Endodermal cell (in vitro differentiated cells): ENCODE data around the gene CCDC102A. TPM values are rescaled to one million over a fixed set of nuclear protein-coding genes. Genes with fewer than 3 reads are reported as not detected.

Source experiments
- DNase-seq: peaks from one replicate; pipeline ENCODE4 v3.0.0-alpha.2; 2017
- H3K27ac ChIP-seq: 2 replicates; pipeline ENCODE4 v1.5.1; 2013; ENCODE audit warnings: mild to moderate bottlenecking, low read depth, low read length, moderate library complexity
- H3K27me3 ChIP-seq: 2 replicates; pipeline ENCODE4 v1.6.1; 2013; ENCODE audit warnings: mild to moderate bottlenecking, low read length, moderate library complexity; ENCODE audit not compliant: insufficient read depth, control insufficient read depth, poor library complexity, severe bottlenecking
- H3K36me3 ChIP-seq: 2 replicates; pipeline ENCODE4 v1.7.0; 2013; ENCODE audit warnings: mild to moderate bottlenecking, low read length, moderate library complexity; ENCODE audit not compliant: control insufficient read depth, insufficient read depth
- H3K4me1 ChIP-seq: one replicate; pipeline ENCODE4 v1.7.0; 2013; ENCODE audit warnings: low read length; ENCODE audit not compliant: control insufficient read depth, insufficient read depth
- H3K4me3 ChIP-seq: 2 replicates; pipeline ENCODE4 v1.5.1; 2013; ENCODE audit warnings: mild to moderate bottlenecking, low read length, moderate library complexity
- H3K9ac ChIP-seq: 2 replicates; pipeline ENCODE4 v1.6.1; 2013; ENCODE audit warnings: mild to moderate bottlenecking, low read length, moderate library complexity; ENCODE audit not compliant: poor library complexity, severe bottlenecking; ENCODE audit errors: extremely low read depth
- H3K9me3 ChIP-seq: 2 replicates; pipeline ENCODE4 v1.6.1; 2013; ENCODE audit warnings: mild to moderate bottlenecking, low read length, moderate library complexity; ENCODE audit not compliant: control insufficient read depth
- H3K27ac Mint-ChIP-seq: 2 replicates; pipeline ENCODE4 v1.8.0; 2020; ENCODE audit warnings: mixed read lengths
- H3K27me3 Mint-ChIP-seq: 2 replicates; pipeline ENCODE4 v1.8.0; 2021; ENCODE audit warnings: mild to moderate bottlenecking, mixed read lengths; ENCODE audit not compliant: insufficient read depth
- H3K36me3 Mint-ChIP-seq: 2 replicates; pipeline ENCODE4 v1.8.0; 2020; ENCODE audit warnings: low read depth, mixed read lengths
- H3K4me1 Mint-ChIP-seq: 2 replicates; pipeline ENCODE4 v1.8.0; 2020; ENCODE audit warnings: mixed read lengths
- H3K4me3 Mint-ChIP-seq: 2 replicates; pipeline ENCODE4 v1.8.0; 2020; ENCODE audit warnings: mild to moderate bottlenecking, moderate library complexity, mixed read lengths
- H3K9me3 Mint-ChIP-seq: 2 replicates; pipeline ENCODE4 v1.8.0; 2020; ENCODE audit warnings: mild to moderate bottlenecking, mixed read lengths
- CTCF ChIP-seq: fragments of 200-600 bp; sonication (generic); conservative IDR thresholded peaks from 2 replicates; pipeline ENCODE4 v1.5.0; 2021; ENCODE audit warnings: antibody characterized with exemption, mild to moderate bottlenecking
- WGBS, 2 experiments: methylation state at CpG; one replicate each; pipeline versions ENCODE4 v1.1.5 to v1.1.7; 2013; ENCODE audit warnings: missing lambda C conversion rate in 2 of 2, mixed read lengths in 1 of 2; ENCODE audit not compliant: insufficient coverage in 1 of 2, insufficient read length in 1 of 2; 5-methylcytosine and 5-hydroxymethylcytosine counted together
- total RNA-seq, 2 donors: library from RNA; stranded (reverse); fragmentation: NEBNext Ultra II Directional in 1 of 2; extraction: Animal tissue kit (Norgen Biotek cat#: 25700) in 1 of 2; gene quantifications; 2 replicates in 1 of 2; 3 replicates in 1 of 2; pipeline ENCODE4 v1.2.1, GENCODE V29; 2021

CCDC102A gene
- total RNA-seq, 2 donors from 2014 or later = 6.7 to 9.8 TPM

- peaks cover 39% of the 10 kb centered on the region for H3K27me3 Mint-ChIP-seq
- no peaks in the 10 kb centered on the region for H3K36me3 Mint-ChIP-seq
- H3K9ac ChIP-seq = no peak overlapping the region
- H3K27ac Mint-ChIP-seq = no peak overlapping the region
- H3K4me3 Mint-ChIP-seq = no peak overlapping the region
- no peaks in the 10 kb centered on the region for H3K27me3 ChIP-seq
- WGBS, 2 experiments = 89 to 98% methylated on average over 3 to 4 of the region's 4 CpGs
- peaks cover 18% of the 10 kb centered on the region for H3K9me3 Mint-ChIP-seq
- no peak overlapping the region for H3K27ac ChIP-seq
- H3K4me3 ChIP-seq = no peak overlapping the region
- no peak for TF ChIP-seq CTCF
- no peaks in the 10 kb centered on the region for H3K4me1 ChIP-seq
- no peaks in the 10 kb centered on the region for H3K36me3 ChIP-seq
- peaks cover 12% of the 10 kb centered on the region for H3K9me3 ChIP-seq
- no peaks in the 10 kb centered on the region for H3K4me1 Mint-ChIP-seq
- DNase-seq = no peak
Observed at GRCh38 chr16:57559072-57559790, 22.9 kb upstream of the CCDC102A start.

GRCh38 chr16:57556941-57557541 is 20.7 kb upstream of the CCDC102A start:
- H3K4me3 ChIP-seq = no peak overlapping the region

GRCh38 chr16:57555831-57556230 is 19.5 kb upstream of the CCDC102A start:
- Mint-ChIP-seq H3K9me3 (peaks cover 6% of the 10 kb centered on the region), H3K27ac (no peak overlapping the region), H3K4me3 (no peak overlapping the region), H3K36me3 (no peaks in the 10 kb centered on the region), H3K27me3 (peaks cover 39% of the 10 kb centered on the region), H3K4me1 (no peaks in the 10 kb centered on the region)
- H3K36me3 ChIP-seq = no peaks in the 10 kb centered on the region
- no peak for TF ChIP-seq CTCF
- peaks cover 5% of the 10 kb centered on the region for H3K9me3 ChIP-seq
- H3K27ac ChIP-seq = no peak overlapping the region
- no peaks in the 10 kb centered on the region for H3K4me1 ChIP-seq
- no peaks in the 10 kb centered on the region for H3K27me3 ChIP-seq
- DNase-seq = peak; percentile 8
- 97 to 100% methylated on average over 2 to 3 of the region's 3 CpGs for WGBS, 2 experiments
- H3K4me3 ChIP-seq = no peak overlapping the region
- no peak overlapping the region for H3K9ac ChIP-seq

More at GRCh38 chr16:57556941-57557541, 20.7 kb upstream of the CCDC102A start:
- H3K36me3 ChIP-seq = no peaks in the 10 kb centered on the region
- Mint-ChIP-seq H3K27ac (no peak overlapping the region), H3K36me3 (no peaks in the 10 kb centered on the region), H3K27me3 (peaks cover 38% of the 10 kb centered on the region), H3K9me3 (peaks cover 17% of the 10 kb centered on the region), H3K4me3 (no peak overlapping the region), H3K4me1 (no peaks in the 10 kb centered on the region)
- peaks cover 12% of the 10 kb centered on the region for H3K9me3 ChIP-seq
- DNase-seq = peak; percentile 10
- no peaks in the 10 kb centered on the region for H3K27me3 ChIP-seq
- H3K4me1 ChIP-seq = no peaks in the 10 kb centered on the region
- H3K27ac ChIP-seq = no peak overlapping the region
- 84 to 88% methylated on average over 6 to 8 of the region's 8 CpGs for WGBS, 2 experiments
- H3K9ac ChIP-seq = no peak overlapping the region
- no peak for TF ChIP-seq CTCF
